Gastrocnemius medialis (tissue), 4 donors: Measurements from ENCODE around the gene OTOG. TPM values are rescaled to one million over a fixed set of nuclear protein-coding genes. Genes with fewer than 3 reads are reported as not detected.
A peak's percentile ranks its signal among the peaks of the same experiment; 100 is the strongest.

Source experiments
- ATAC-seq, 2 donors: fragments of 150-250 bp; one replicate each; pipeline ENCODE4 v1.9.1; 2016
- DNase-seq, 2 donors: peaks; one replicate each; pipeline ENCODE4 v3.0.0-alpha.2; 2019
- H3K27ac ChIP-seq, 4 donors: fragments of 200-600 bp; sonication (generic); 1 replicate in 1 of 4; 2 replicates in 3 of 4; pipeline ENCODE4 v1.5.1; 2016 to 2018; ENCODE audit warnings: mild to moderate bottlenecking in 2 of 4, moderate library complexity in 1 of 4
- H3K27me3 ChIP-seq, 3 donors: fragments of 200-600 bp; sonication (generic) in 2 of 3; 1 replicate in 1 of 3; 2 replicates in 2 of 3; pipeline versions ENCODE4 v1.5.1 to v1.6.0; 2016 to 2019; ENCODE audit warnings: mild to moderate bottlenecking in 1 of 3, moderate library complexity in 1 of 3
- H3K36me3 ChIP-seq, 2 donors: fragments of 200-600 bp; sonication (generic) in 1 of 2; one replicate each; pipeline ENCODE4 v1.5.1; 2017 to 2018
- H3K4me1 ChIP-seq, 2 donors: fragments of 200-600 bp; sonication (generic) in 1 of 2; one replicate each; pipeline ENCODE4 v1.5.1; 2016 to 2017; ENCODE audit warnings: mild to moderate bottlenecking in 2 of 2
- H3K4me3 ChIP-seq, 4 donors: fragments of 200-600 bp; sonication (generic) in 3 of 4; 1 replicate in 1 of 4; 2 replicates in 3 of 4; pipeline ENCODE4 v1.5.1; 2016 to 2019; ENCODE audit warnings: mild to moderate bottlenecking in 2 of 4
- H3K9me3 ChIP-seq, 3 donors: fragments of 200-600 bp; sonication (generic) in 2 of 3; 1 replicate in 1 of 3; 2 replicates in 2 of 3; pipeline ENCODE4 v1.5.1; 2016 to 2019
- CTCF ChIP-seq, 5 experiments: fragments of 450-650 bp in 3 of 5; fragments of 200-600 bp in 2 of 5; sonication (generic) in 2 of 5; IDR thresholded peaks in 4 of 5; conservative IDR thresholded peaks in 1 of 5; 1 replicate in 4 of 5; 2 replicates in 1 of 5; pipeline ENCODE4 v1.5.1; 2016 to 2019; ENCODE audit warnings: antibody characterized with exemption in 5 of 5, mild to moderate bottlenecking in 3 of 5, moderate library complexity in 3 of 5
- POLR2A ChIP-seq, 2 donors: fragments of 450-650 bp; IDR thresholded peaks; one replicate each; pipeline ENCODE4 v1.6.1; 2017; ENCODE audit warnings: antibody characterized with exemption in 2 of 2, mild to moderate bottlenecking in 2 of 2, moderate library complexity in 2 of 2
- in situ Hi-C, 4 donors: fragments of 200-750 bp; cut with MboI; loops; one replicate each; pipeline versions ENCODE4 v1.15.0 to v1.8.0; 2017; ENCODE audit warnings: low sequenced_read_pairs in 4 of 4
- intact Hi-C: fragments of 100-400 bp; cut with DNase I; formaldehyde crosslinking; loops from one replicate; pipeline ENCODE4 v1.15.1; 2023; ENCODE audit warnings: low total_unique reads
- total RNA-seq, 4 donors: library from RNA; depleted of rRNA; stranded (reverse); fragments of >200 nt; gene quantifications; one replicate each; pipeline versions ENCODE4 v1.1.0 to v1.2.3, GENCODE V29; 2016

Gene OTOG
- total RNA-seq, 4 donors from 2014 or later, result not detected

DNA sequence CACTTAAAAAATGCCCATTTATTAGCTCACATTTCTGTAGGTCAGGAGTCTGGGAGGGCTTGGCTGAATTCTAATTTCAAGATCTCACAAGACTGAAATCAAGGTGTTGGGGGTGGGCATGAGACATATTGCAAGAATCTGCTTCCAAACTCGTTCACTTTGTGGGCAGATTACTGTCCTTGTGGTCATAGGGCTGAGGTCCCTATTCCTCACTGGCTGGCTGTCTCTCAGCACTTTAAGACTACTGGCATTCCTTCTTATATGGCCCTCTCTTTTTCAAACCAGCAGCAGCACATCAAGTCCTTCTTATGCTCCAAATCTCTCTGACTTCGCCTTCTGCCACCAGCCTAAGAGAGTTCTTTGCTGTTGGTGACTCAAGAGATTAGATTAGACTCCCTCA lies 144.5 kb downstream of the OTOG start:
- no peak for TF ChIP-seq CTCF (IDR thresholded peaks at IDR 0.05 in 4 of 5, conservative IDR thresholded peaks at IDR 0.05 in 1 of 5)
- no peak for TF ChIP-seq POLR2A (IDR thresholded peaks at IDR 0.05)
- Histone ChIP-seq H3K9me3 (no peaks in the 10 kb centered on the region), H3K27ac (peak overlapping the region; percentile 19 to 62 (median 48)), H3K4me3 (no peak overlapping the region), H3K36me3 (no peaks in the 10 kb centered on the region), H3K4me1 (peaks cover 46 to 60% of the 10 kb centered on the region in 2 donors), H3K27me3 (no peaks in the 10 kb centered on the region)
- intact Hi-C loops (no loop called here), in situ Hi-C loops (loop anchor here in 1 of 4 donors (25.0 kb wide), 1 partner anchor 304 kb away; the partner anchor contains the start of gene KCNJ11)
- no peak for DNase-seq
- ATAC-seq, result no peak

GRCh38 chr11:17691976-17692375 lies 144.9 kb downstream of the OTOG start:
- ATAC-seq (no peak), DNase-seq (no peak)
- intact Hi-C loops, result no loop called here
- Histone ChIP-seq H3K4me1 (peaks cover 46 to 60% of the 10 kb centered on the region in 2 donors), H3K27ac (peak overlapping the region; percentile 19 to 62 (median 48)), H3K4me3 (no peak overlapping the region), H3K9me3 (no peaks in the 10 kb centered on the region), H3K27me3 (no peaks in the 10 kb centered on the region), H3K36me3 (no peaks in the 10 kb centered on the region)
- in situ Hi-C loops, result loop anchor here in 1 of 4 donors (25.0 kb wide), 1 partner anchor 305 kb away; the partner anchor contains the start of gene KCNJ11
- no peak for TF ChIP-seq POLR2A (IDR thresholded peaks at IDR 0.05)

DNA sequence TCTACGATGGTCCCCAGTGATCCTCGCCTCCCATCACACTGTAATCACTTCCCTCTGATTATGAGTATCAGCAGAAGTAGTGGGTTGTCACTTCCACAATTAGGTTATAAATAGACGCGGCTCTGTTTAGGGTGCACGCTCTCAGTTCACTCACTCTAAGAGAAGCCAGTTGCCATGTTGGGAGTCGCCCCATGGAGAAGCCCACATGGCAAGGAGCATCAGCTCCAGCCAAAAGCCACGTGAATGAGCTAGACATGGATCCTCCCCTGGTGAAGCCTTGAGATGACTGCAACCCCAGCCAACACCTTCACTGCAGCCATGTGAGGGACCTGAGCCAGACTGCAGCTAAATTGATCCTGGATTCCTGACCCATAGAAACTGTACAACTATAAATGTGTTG lies 145.9 kb downstream of the OTOG start:
- Histone ChIP-seq H3K4me3 (no peak overlapping the region), H3K27me3 (no peaks in the 10 kb centered on the region), H3K4me1 (peaks cover 46 to 57% of the 10 kb centered on the region in 2 donors), H3K36me3 (no peaks in the 10 kb centered on the region), H3K9me3 (no peaks in the 10 kb centered on the region), H3K27ac (peak overlapping the region; percentile 42 to 62 (median 48))
- in situ Hi-C loops, result loop anchor here in 1 of 4 donors (25.0 kb wide), 1 partner anchor 306 kb away; the partner anchor contains the start of gene KCNJ11
- ATAC-seq (no peak), DNase-seq (no peak)
- intact Hi-C loops, result no loop called here
- TF ChIP-seq POLR2A (IDR thresholded peaks at IDR 0.05) (no peak), CTCF (IDR thresholded peaks at IDR 0.05 in 4 of 5, conservative IDR thresholded peaks at IDR 0.05 in 1 of 5) (no peak)

- H3K4me3 ChIP-seq, result no peak overlapping the region
- intact Hi-C loops (no loop called here), in situ Hi-C loops (loop anchor here in 1 of 4 donors (25.0 kb wide), 1 partner anchor 306 kb away; the partner anchor contains the start of gene KCNJ11)
- ATAC-seq, result no peak
- H3K9me3 ChIP-seq, result no peaks in the 10 kb centered on the region
- H3K4me1 ChIP-seq, result peaks cover 46 to 57% of the 10 kb centered on the region in 2 donors
- peak overlapping the region in 3 of 4 donors; percentile 42 to 62 (median 46) for H3K27ac ChIP-seq
- H3K36me3 ChIP-seq, result no peaks in the 10 kb centered on the region
- TF ChIP-seq CTCF (IDR thresholded peaks at IDR 0.05 in 4 of 5, conservative IDR thresholded peaks at IDR 0.05 in 1 of 5), result no peak
- TF ChIP-seq POLR2A (IDR thresholded peaks at IDR 0.05), result no peak
- DNase-seq, result no peak
- no peaks in the 10 kb centered on the region for H3K27me3 ChIP-seq
Observed at GRCh38 chr11:17693531-17693930, 146.5 kb downstream of the OTOG start.

DNA sequence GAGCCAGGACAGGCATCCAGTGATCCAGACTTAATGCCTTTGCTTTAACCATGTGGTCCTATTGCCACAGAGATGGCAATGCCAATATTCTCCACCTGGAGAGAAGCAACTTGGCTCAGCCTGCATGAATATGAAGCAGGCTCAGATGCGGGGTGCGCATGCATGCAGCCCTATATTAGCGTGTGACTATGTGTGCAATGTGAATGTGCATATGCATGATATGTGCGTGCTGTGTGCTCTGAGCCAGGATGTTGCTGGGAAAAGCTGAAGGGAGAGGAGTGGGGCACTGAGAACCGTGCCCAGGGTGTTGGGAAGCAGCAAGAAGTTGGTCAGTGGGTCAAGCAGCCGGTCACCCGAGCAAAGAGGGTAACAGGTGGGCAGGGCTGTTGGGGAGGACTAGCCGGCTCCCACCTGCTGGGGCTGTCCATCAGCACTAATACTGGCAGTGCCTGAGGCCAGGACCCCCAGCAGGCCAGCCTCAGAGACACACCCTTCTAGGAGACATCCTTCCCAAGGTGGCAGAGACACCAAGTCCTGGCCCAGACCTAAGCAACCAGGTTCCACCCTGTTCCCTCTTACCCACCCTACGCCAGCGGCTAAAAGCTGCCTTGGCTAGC lies 147.5 kb downstream of the OTOG start:
- no peaks in the 10 kb centered on the region for H3K27me3 ChIP-seq
- DNase-seq, result no peak
- no peak for TF ChIP-seq CTCF (IDR thresholded peaks at IDR 0.05 in 4 of 5, conservative IDR thresholded peaks at IDR 0.05 in 1 of 5)
- TF ChIP-seq POLR2A (IDR thresholded peaks at IDR 0.05), result no peak
- H3K36me3 ChIP-seq, result no peaks in the 10 kb centered on the region
- no peaks in the 10 kb centered on the region for H3K9me3 ChIP-seq
- H3K4me3 ChIP-seq, result no peak overlapping the region
- H3K27ac ChIP-seq, result no peak overlapping the region
- in situ Hi-C loops, result loop anchor here in 1 of 4 donors (25.0 kb wide), 1 partner anchor 307 kb away; the partner anchor contains the start of gene KCNJ11
- ATAC-seq, result no peak
- intact Hi-C loops, result no loop called here
- H3K4me1 ChIP-seq, result peaks cover 54 to 64% of the 10 kb centered on the region in 2 donors
